ENCODE measurements around the gene RHBDD1. TPM values are rescaled to one million over a fixed set of nuclear protein-coding genes. Genes with fewer than 3 reads are reported as not detected.

The RHBDD1 gene
- total RNA-seq, 2 donors from 2014 or later, result 7.9 to 9.9 TPM

GRCh38 chr2:226916669-226917068 is 80.8 kb downstream of the RHBDD1 start:
- Histone ChIP-seq H3K36me3 (replicated peaks in 1 of 2; ENCODE audit: insufficient read depth in 1 of 2, low read depth in 2 of 2) (peaks cover 0 to 3% of the 10 kb centered on the region in 2 donors), H3K9me3 (no peaks in the 10 kb centered on the region), H3K4me1 (no peaks in the 10 kb centered on the region), H3K27me3 (no peaks in the 10 kb centered on the region), H3K4me3 (no peak overlapping the region), H3K27ac (no peak overlapping the region)
- intact Hi-C loops (cut with DNase I), result no loop called here
- WGBS, 2 donors, result 65 to 70% methylated on average over 1 of the region's 1 CpG
- ATAC-seq (no peak), DNase-seq (no peak)
- no peak for TF ChIP-seq POLR2A (IDR thresholded peaks at IDR 0.05)
- TF ChIP-seq, protein P1, sequence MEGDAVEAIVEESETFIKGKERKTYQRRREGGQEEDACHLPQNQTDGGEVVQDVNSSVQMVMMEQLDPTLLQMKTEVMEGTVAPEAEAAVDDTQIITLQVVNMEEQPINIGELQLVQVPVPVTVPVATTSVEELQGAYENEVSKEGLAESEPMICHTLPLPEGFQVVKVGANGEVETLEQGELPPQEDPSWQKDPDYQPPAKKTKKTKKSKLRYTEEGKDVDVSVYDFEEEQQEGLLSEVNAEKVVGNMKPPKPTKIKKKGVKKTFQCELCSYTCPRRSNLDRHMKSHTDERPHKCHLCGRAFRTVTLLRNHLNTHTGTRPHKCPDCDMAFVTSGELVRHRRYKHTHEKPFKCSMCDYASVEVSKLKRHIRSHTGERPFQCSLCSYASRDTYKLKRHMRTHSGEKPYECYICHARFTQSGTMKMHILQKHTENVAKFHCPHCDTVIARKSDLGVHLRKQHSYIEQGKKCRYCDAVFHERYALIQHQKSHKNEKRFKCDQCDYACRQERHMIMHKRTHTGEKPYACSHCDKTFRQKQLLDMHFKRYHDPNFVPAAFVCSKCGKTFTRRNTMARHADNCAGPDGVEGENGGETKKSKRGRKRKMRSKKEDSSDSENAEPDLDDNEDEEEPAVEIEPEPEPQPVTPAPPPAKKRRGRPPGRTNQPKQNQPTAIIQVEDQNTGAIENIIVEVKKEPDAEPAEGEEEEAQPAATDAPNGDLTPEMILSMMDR (IDR thresholded peaks at IDR 0.05), result no peak

DNA sequence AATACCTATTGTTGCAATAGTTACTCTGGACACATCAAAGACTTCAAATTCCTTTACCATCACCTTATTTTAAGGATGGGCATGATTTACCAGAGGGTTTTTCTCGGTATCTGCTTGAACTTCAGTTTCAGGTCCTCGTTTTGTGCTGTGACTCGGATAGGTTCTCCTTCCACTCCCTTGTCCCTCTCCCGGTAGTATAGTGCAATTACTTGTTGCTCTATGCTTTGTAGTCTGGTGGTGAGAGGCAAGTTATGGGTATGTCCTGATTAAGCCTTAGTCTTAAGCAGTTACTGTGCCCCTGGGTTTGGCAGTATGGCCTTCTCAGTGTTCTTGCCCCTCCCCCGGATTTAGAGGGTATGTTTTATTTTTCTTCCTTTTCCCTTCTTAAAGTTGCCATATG is 96.6 kb downstream of the RHBDD1 start:
- DNase-seq (no peak), ATAC-seq (no peak)
- H3K36me3 ChIP-seq (replicated peaks in 1 of 2; ENCODE audit: insufficient read depth in 1 of 2, low read depth in 2 of 2), result no peaks in the 10 kb centered on the region
- H3K9me3 ChIP-seq, result no peaks in the 10 kb centered on the region
- intact Hi-C loops (cut with DNase I), result no loop called here
- no peak overlapping the region for H3K27ac ChIP-seq
- TF ChIP-seq POLR2A (IDR thresholded peaks at IDR 0.05), result no peak
- TF ChIP-seq, protein P1 (IDR thresholded peaks at IDR 0.05), result no peak
- no peak overlapping the region for H3K4me3 ChIP-seq
- H3K4me1 ChIP-seq, result no peaks in the 10 kb centered on the region
- H3K27me3 ChIP-seq, result no peaks in the 10 kb centered on the region
- 90 to 97% methylated on average over 5 of the region's 5 CpGs for WGBS, 2 donors

DNA sequence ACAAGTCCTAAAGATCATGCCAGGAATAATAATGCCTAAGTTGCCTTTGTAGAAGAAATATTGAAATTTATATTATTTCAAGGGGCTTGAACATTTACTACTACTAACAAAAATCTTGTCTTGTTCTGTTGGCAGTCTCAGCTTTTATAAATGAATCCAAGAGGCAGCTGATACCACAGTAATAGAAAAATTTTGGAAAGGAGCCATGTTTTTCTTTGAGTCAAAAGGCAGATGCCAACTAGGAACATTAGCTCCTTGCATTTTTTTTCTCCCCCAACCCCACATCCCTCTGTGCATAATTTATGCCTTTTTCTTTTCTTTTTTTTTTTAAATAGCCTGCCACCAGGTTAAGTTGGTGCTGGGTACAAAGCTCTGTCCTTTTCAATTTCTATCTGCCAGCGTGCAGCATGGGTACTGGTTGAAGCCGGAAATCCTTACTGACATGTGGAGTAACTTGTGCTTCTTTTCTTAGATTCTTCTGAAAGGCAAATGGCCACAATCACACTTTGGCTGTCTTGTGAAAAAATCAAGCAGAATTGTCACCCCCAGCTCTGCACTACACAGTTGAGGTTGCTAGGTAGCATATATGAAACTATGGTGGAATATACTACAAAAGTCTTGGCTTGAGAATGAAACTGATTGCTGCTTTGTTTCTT is 98.8 kb downstream of the RHBDD1 start:
- 92 to 94% methylated on average over 2 of the region's 2 CpGs for WGBS, 2 donors
- Histone ChIP-seq H3K27me3 (no peaks in the 10 kb centered on the region), H3K4me3 (no peak overlapping the region), H3K36me3 (replicated peaks in 1 of 2; ENCODE audit: insufficient read depth in 1 of 2, low read depth in 2 of 2) (no peaks in the 10 kb centered on the region), H3K27ac (no peak overlapping the region), H3K4me1 (no peaks in the 10 kb centered on the region), H3K9me3 (no peaks in the 10 kb centered on the region)
- intact Hi-C loops (cut with DNase I), result no loop called here
- no peak for ATAC-seq
- TF ChIP-seq, protein P1 (IDR thresholded peaks at IDR 0.05), result no peak
- no peak for TF ChIP-seq POLR2A (IDR thresholded peaks at IDR 0.05)
- no peak for DNase-seq

DNA sequence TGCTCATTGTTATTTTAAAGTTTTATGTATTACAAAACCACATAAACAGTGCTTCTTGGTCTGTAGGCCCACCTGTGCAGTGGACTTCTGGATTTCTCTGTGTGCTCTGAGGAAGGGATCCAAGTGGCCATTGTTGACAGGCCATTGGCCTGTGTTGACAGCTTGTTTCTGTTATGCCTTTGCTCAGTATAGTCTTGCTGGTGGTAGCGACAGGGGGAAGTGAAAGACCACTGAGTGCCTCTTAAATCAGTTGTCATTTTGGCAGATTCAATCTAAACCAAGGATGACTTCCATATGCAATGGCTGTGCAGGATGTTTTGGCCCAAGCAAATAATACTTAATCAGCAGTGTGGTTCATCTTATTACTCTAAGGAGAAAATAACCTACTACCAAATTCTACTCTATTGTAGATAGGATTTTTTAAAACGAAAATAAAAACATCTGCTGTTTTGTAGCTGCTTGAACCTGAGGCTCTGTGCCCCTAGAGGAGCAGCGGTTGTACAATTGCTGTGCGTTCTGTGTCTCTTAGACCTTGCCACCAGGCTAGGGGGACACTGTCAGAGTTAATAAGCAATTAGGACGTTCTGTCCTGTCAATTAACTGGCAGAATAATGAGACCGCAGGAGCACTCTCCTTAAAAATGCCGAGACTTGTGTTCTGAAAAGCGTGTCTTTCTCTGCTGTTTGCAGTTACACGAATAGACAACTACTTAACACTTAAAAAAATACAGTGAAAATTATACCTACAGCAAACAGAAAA is 108.2 kb downstream of the RHBDD1 start:
- DNase-seq (no peak), ATAC-seq (no peak)
- no peak overlapping the region for H3K4me3 ChIP-seq
- no peaks in the 10 kb centered on the region for H3K4me1 ChIP-seq
- H3K27ac ChIP-seq, result no peak overlapping the region
- TF ChIP-seq POLR2A (IDR thresholded peaks at IDR 0.05), result no peak
- TF ChIP-seq, protein P1 (IDR thresholded peaks at IDR 0.05), result no peak
- H3K9me3 ChIP-seq, result no peaks in the 10 kb centered on the region
- 86 to 92% methylated on average over 9 of the region's 9 CpGs for WGBS, 2 donors
- no peaks in the 10 kb centered on the region for H3K36me3 ChIP-seq (replicated peaks in 1 of 2; ENCODE audit: insufficient read depth in 1 of 2, low read depth in 2 of 2)
- no peaks in the 10 kb centered on the region for H3K27me3 ChIP-seq
- intact Hi-C loops (cut with DNase I), result no loop called here
